Testis (tissue), 2 donors: Measurements from ENCODE around the gene SOCS4.

Experiments
- CTCF ChIP-seq, 3 experiments: fragments of 450-650 bp in 2 of 3; fragments of 200-600 bp in 1 of 3; sonication (generic) in 1 of 3; IDR thresholded peaks; one replicate each; pipeline ENCODE4 v1.5.1; 2016 to 2019; ENCODE audit warnings: antibody characterized with exemption in 3 of 3, mild to moderate bottlenecking in 2 of 3, moderate library complexity in 1 of 3
- POLR2A ChIP-seq: fragments of 450-650 bp; IDR thresholded peaks from one replicate; pipeline ENCODE4 v1.6.1; 2017; ENCODE audit warnings: antibody characterized with exemption, mild to moderate bottlenecking, moderate library complexity

GRCh38 chr14:55005071-55005470 lies 22.0 kb upstream of the SOCS4 start:
- TF ChIP-seq CTCF (IDR thresholded peaks at IDR 0.05) (no peak), POLR2A (no peak)
